ENCODE measurements around the gene GBA2.
A peak's percentile ranks its signal among the peaks of the same experiment; 100 is the strongest.

The GBA2 gene

GRCh38 chr9:35688558-35689541 is 60.2 kb downstream of the GBA2 start:
- peak; percentile 58 to 60 for DNase-seq

GRCh38 chr9:35687972-35688557 is 61.0 kb downstream of the GBA2 start:
- no peak for DNase-seq

DNA sequence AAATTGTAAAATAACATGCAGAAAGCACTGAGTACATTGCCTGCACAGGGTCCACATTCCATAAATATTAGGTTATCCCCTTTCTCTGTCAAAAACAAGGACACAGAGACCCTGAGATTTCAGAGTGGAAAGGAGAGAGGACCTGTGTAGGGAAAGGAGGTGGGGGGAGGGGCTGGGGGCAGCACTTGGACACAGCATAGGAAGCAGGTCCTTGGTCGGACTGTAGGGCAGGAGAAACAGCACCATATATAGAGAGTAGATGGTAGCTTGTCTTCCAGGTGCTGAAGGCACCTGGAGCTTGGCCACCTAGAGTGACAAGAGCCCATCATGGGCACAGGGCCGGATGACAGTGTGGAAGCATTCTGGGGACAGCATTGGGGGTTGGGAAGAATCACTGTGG is 61.7 kb downstream of the GBA2 start:
- DNase-seq = no peak
